Tibial nerve (tissue), 4 donors: Measurements from ENCODE around the gene ZDBF2. TPM values are rescaled to one million over a fixed set of nuclear protein-coding genes. Genes with fewer than 3 reads are reported as not detected.

ENCODE experiments used
- DNase-seq, 2 donors: peaks; one replicate each; pipeline ENCODE4 v3.0.0-alpha.2; 2019; ENCODE audit warnings: low spot score in 2 of 2
- H3K27ac ChIP-seq, 4 donors: fragments of 200-600 bp; sonication (generic) in 3 of 4; one replicate each; pipeline ENCODE4 v1.5.1; 2017 to 2019; ENCODE audit warnings: mild to moderate bottlenecking in 1 of 4
- H3K27me3 ChIP-seq, 2 donors: fragments of 200-600 bp; sonication (generic) in 1 of 2; one replicate each; pipeline versions ENCODE4 v1.5.1 to v1.6.0; 2017 to 2019
- H3K36me3 ChIP-seq, 3 donors: fragments of 200-600 bp; sonication (generic); one replicate each; pipeline ENCODE4 v1.5.1; 2018 to 2019
- H3K4me1 ChIP-seq, 4 donors: fragments of 200-600 bp; sonication (generic) in 3 of 4; one replicate each; pipeline ENCODE4 v1.5.1; 2017 to 2019
- H3K4me3 ChIP-seq, 4 donors: fragments of 200-600 bp; sonication (generic) in 3 of 4; one replicate each; pipeline ENCODE4 v1.5.1; 2017 to 2019; ENCODE audit warnings: mild to moderate bottlenecking in 1 of 4, moderate library complexity in 1 of 4
- H3K9me3 ChIP-seq, 4 donors: fragments of 200-600 bp; sonication (generic) in 3 of 4; one replicate each; pipeline ENCODE4 v1.5.1; 2017 to 2019
- EP300 ChIP-seq, 2 donors: sonication (generic); formaldehyde crosslinking; IDR thresholded peaks; one replicate each; pipeline ENCODE4 v1.6.1; 2017; ENCODE audit warnings: antibody characterized with exemption in 2 of 2, mild to moderate bottlenecking in 1 of 2
- POLR2A ChIP-seq, 2 donors: fragments of 450-650 bp; IDR thresholded peaks; one replicate each; pipeline ENCODE4 v1.6.1; 2017; ENCODE audit warnings: antibody characterized with exemption in 2 of 2, mild to moderate bottlenecking in 2 of 2, moderate library complexity in 2 of 2
- WGBS, 2 donors: methylation state at CpG; one replicate each; pipeline ENCODE4 v1.1.5; 2018; 5-methylcytosine and 5-hydroxymethylcytosine counted together
- total RNA-seq, 4 donors: library from RNA; depleted of rRNA; stranded (reverse); fragments of >200 nt; gene quantifications; one replicate each; pipeline ENCODE4 v1.1.0, GENCODE V29; 2016
- TF ChIP-seq, protein P1 (sequence below), 5 experiments: fragments of 200-600 bp in 3 of 5; fragments of 450-650 bp in 2 of 5; sonication (generic) in 3 of 5; IDR thresholded peaks; one replicate each; pipeline ENCODE4 v1.5.1; 2016 to 2019; ENCODE audit warnings: antibody characterized with exemption in 5 of 5, mild to moderate bottlenecking in 3 of 5, moderate library complexity in 2 of 5

Gene ZDBF2
- total RNA-seq, 4 donors from 2014 or later, result 9.0 to 16.1 (median 13.0) TPM

DNA sequence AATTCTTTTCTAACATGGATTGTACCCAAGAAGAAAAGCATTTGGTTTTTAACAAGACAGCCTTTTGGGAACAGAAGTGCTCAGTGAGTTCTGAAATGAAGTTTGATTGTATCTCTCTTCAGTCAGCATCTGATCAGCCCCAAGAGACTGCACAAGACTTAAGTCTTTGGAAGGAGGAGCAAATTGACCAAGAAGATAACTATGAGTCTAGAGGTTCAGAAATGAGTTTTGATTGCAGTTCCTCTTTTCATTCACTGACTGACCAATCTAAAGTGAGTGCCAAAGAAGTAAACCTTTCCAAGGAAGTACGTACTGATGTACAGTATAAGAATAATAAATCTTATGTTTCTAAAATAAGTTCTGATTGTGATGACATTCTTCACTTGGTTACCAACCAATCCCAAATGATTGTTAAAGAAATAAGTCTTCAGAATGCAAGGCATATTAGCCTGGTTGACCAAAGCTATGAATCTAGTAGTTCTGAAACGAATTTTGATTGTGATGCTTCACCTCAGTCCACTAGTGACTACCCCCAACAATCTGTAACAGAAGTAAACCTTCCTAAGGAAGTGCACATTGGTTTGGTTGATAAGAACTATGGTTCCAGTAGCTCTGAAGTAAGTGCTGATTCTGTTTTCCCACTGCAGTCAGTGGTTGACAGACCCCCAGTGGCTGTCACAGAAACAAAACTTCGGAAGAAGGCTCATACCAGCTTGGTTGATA is 31.2 kb downstream of the ZDBF2 start:
- Histone ChIP-seq H3K4me1 (no peaks in the 10 kb centered on the region), H3K36me3 (peaks cover 0 to 5% (median 0%) of the 10 kb centered on the region in 3 donors), H3K4me3 (no peak overlapping the region), H3K27me3 (no peaks in the 10 kb centered on the region), H3K27ac (no peak overlapping the region), H3K9me3 (no peaks in the 10 kb centered on the region)
- WGBS, 2 donors, result 73 to 82% methylated on average over 3 of the region's 3 CpGs
- DNase-seq, result no peak
- TF ChIP-seq EP300 (IDR thresholded peaks at IDR 0.05), result no peak
- TF ChIP-seq POLR2A (IDR thresholded peaks at IDR 0.05), result no peak
- TF ChIP-seq, protein P1, sequence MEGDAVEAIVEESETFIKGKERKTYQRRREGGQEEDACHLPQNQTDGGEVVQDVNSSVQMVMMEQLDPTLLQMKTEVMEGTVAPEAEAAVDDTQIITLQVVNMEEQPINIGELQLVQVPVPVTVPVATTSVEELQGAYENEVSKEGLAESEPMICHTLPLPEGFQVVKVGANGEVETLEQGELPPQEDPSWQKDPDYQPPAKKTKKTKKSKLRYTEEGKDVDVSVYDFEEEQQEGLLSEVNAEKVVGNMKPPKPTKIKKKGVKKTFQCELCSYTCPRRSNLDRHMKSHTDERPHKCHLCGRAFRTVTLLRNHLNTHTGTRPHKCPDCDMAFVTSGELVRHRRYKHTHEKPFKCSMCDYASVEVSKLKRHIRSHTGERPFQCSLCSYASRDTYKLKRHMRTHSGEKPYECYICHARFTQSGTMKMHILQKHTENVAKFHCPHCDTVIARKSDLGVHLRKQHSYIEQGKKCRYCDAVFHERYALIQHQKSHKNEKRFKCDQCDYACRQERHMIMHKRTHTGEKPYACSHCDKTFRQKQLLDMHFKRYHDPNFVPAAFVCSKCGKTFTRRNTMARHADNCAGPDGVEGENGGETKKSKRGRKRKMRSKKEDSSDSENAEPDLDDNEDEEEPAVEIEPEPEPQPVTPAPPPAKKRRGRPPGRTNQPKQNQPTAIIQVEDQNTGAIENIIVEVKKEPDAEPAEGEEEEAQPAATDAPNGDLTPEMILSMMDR (IDR thresholded peaks at IDR 0.05), result no peak

DNA sequence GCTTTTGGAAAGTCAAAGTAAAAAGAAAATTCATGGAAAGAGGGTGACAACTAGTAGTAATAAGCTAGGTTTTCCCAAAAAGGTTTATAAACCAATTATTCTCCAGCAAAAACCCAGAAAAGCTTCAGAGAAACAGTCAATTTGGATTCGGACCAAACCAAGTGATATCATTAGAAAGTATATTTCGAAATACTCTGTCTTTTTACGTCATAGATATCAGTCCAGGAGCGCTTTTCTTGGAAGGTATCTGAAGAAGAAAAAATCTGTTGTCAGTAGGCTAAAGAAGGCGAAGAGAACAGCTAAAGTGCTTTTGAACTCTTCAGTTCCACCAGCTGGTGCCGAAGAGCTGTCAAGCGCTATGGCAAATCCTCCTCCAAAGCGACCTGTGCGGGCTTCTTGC is 36.6 kb downstream of the ZDBF2 start:
- Histone ChIP-seq H3K4me3 (no peak overlapping the region), H3K27ac (no peak overlapping the region), H3K36me3 (no peaks in the 10 kb centered on the region), H3K27me3 (no peaks in the 10 kb centered on the region), H3K4me1 (no peaks in the 10 kb centered on the region), H3K9me3 (no peaks in the 10 kb centered on the region)
- TF ChIP-seq, protein P1 (IDR thresholded peaks at IDR 0.05), result no peak
- TF ChIP-seq EP300 (IDR thresholded peaks at IDR 0.05) (no peak), POLR2A (IDR thresholded peaks at IDR 0.05) (no peak)
- 89 to 92% methylated on average over 9 of the region's 9 CpGs for WGBS, 2 donors
- no peak for DNase-seq

DNA sequence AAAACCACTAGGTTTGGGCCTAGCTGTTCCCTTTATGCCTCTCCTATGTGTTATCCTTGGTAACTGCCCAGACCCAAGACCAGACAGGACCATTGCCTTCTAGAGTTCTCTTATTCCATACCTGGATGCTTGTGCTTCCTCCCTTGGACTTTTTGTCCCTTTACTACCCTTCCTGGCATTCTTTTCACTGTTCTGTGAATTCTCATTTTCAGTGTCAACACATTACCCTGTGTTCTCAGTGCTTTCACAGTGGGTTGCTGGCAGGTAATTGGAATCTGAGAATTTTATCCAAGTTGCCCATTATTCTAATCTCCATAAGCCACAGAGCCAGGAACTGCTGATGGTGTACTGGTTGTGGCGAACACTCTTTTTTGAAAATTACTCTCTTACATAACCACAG is 41.7 kb downstream of the ZDBF2 start:
- TF ChIP-seq, protein P1 (IDR thresholded peaks at IDR 0.05), result no peak
- TF ChIP-seq POLR2A (IDR thresholded peaks at IDR 0.05), result no peak
- no peak for TF ChIP-seq EP300 (IDR thresholded peaks at IDR 0.05)
- WGBS, 2 donors, result 88 to 96% methylated on average over 1 of the region's 1 CpG
- Histone ChIP-seq H3K36me3 (peaks cover 0 to 4% (median 0%) of the 10 kb centered on the region in 3 donors), H3K9me3 (peaks cover 0 to 18% (median 0%) of the 10 kb centered on the region in 4 donors), H3K27ac (no peak overlapping the region), H3K4me1 (no peaks in the 10 kb centered on the region), H3K27me3 (no peaks in the 10 kb centered on the region), H3K4me3 (no peak overlapping the region)
- no peak for DNase-seq

DNA sequence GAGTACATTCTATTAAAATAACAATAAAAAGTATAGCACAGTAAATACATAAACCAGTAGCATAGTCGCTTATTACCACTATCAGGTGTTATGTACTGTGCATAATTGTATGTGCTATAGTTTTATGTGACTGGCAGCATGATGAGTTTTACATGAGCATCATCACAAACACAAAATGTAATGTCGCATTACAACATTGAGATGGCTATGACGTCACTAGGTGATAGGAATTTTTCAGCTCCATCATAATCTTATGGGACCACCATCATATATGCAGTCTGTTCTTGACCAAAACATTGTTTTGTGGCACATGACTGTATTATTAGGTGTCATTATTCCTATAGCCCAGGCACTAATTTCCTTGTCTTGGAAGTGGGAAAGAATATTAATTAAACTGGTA is 48.6 kb downstream of the ZDBF2 start:
- Histone ChIP-seq H3K27ac (no peak overlapping the region), H3K9me3 (peaks cover 0 to 18% (median 0%) of the 10 kb centered on the region in 4 donors), H3K36me3 (peaks cover 0 to 4% (median 0%) of the 10 kb centered on the region in 3 donors), H3K27me3 (no peaks in the 10 kb centered on the region), H3K4me3 (no peak overlapping the region), H3K4me1 (no peaks in the 10 kb centered on the region)
- TF ChIP-seq, protein P1 (IDR thresholded peaks at IDR 0.05), result no peak
- no peak for TF ChIP-seq POLR2A (IDR thresholded peaks at IDR 0.05)
- TF ChIP-seq EP300 (IDR thresholded peaks at IDR 0.05), result no peak
- WGBS, 2 donors, result 90 to 95% methylated on average over 3 of the region's 3 CpGs
- no peak for DNase-seq

DNA sequence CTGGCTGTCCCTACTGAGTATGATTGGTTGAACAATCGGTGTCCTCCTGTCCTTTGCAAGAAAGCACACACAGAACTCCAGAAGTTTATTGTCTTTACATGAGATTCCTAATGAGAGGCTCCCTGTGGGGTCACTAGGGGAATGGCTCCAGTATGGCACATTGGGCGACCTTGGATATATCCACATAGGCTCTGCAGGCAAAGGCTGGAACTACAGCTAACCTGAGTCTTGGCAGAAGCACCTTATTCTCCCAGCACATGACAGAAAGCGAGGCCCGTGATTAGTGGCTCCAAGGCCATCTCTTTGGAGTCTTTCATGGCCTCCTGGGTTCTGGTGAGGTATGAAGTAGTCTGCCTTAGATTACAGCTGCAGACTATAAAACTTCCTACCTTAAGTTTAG is 49.0 kb downstream of the ZDBF2 start:
- 85 to 93% methylated on average over 4 of the region's 4 CpGs for WGBS, 2 donors
- no peak overlapping the region for H3K27ac ChIP-seq
- no peaks in the 10 kb centered on the region for H3K27me3 ChIP-seq
- peaks cover 0 to 14% (median 0%) of the 10 kb centered on the region in 4 donors for H3K9me3 ChIP-seq
- H3K36me3 ChIP-seq, result peaks cover 0 to 4% (median 0%) of the 10 kb centered on the region in 3 donors
- no peak for DNase-seq
- TF ChIP-seq POLR2A (IDR thresholded peaks at IDR 0.05) (no peak), EP300 (IDR thresholded peaks at IDR 0.05) (no peak)
- TF ChIP-seq, protein P1 (IDR thresholded peaks at IDR 0.05), result no peak
- H3K4me3 ChIP-seq, result no peak overlapping the region
- no peaks in the 10 kb centered on the region for H3K4me1 ChIP-seq
